OCI-LY7 (cell line): ENCODE data around the gene ERC1. TPM values are rescaled to one million over a fixed set of nuclear protein-coding genes. Genes with fewer than 3 reads are reported as not detected.

Experiments used
- BruUV-seq: library from RNA; stranded (reverse); fragments of 400-500 nt; replicated peaks from 2 replicates; lab custom pipeline; 2021; lab: Mats Ljungman, UMichigan
- CTCF ChIA-PET: fragments of 300-600 bp; sonication (Branson Sonifier 250); formaldehyde crosslinking; loops from one replicate; lab custom pipeline; 2022; ENCODE audit warnings: antibody characterized with exemption; ENCODE audit not compliant: unreplicated experiment; lab: Charles Lee
- POLR2A ChIA-PET: fragments of 300-600 bp; sonication (Branson Sonifier 250); formaldehyde crosslinking; loops from one replicate; lab custom pipeline; 2022; ENCODE audit warnings: antibody characterized with exemption; lab: Charles Lee
- DNase-seq: peaks from one replicate; pipeline ENCODE4 v3.0.0-alpha.2; 2015; ENCODE audit warnings: low spot score
- H2AFZ ChIP-seq: fragments of 200-600 bp; sonication (generic), shearing (Covaris generic); 2 replicates; pipeline ENCODE4 v1.6.1; 2014; ENCODE audit warnings: mild to moderate bottlenecking, antibody characterized with exemption, low read length, moderate library complexity
- H3K27ac ChIP-seq: fragments of 200-600 bp; sonication (generic); 2 replicates; pipeline ENCODE4 v1.5.1; 2014; ENCODE audit warnings: mixed run types, low read depth, mild to moderate bottlenecking, moderate library complexity, low read length, inconsistent platforms; ENCODE audit not compliant: poor library complexity, severe bottlenecking
- H3K36me3 ChIP-seq: fragments of 200-600 bp; sonication (generic); 2 replicates; pipeline ENCODE4 v1.6.1; 2014; ENCODE audit warnings: mild to moderate bottlenecking, antibody characterized with exemption, low read length, moderate library complexity, mixed read lengths; ENCODE audit not compliant: insufficient read depth
- H3K4me1 ChIP-seq: fragments of 200-600 bp; sonication (generic); 2 replicates; pipeline ENCODE4 v1.5.1; 2014; ENCODE audit warnings: mild to moderate bottlenecking, low read length; ENCODE audit not compliant: insufficient read depth, poor library complexity, severe bottlenecking
- H3K4me2 ChIP-seq: fragments of 200-600 bp; sonication (generic); 2 replicates; pipeline ENCODE4 v1.6.1; 2014; ENCODE audit warnings: mild to moderate bottlenecking, low read length
- H3K4me3 ChIP-seq: fragments of 200-600 bp; sonication (generic); 2 replicates; pipeline ENCODE4 v1.5.1; 2014; ENCODE audit warnings: mild to moderate bottlenecking, low read depth, low read length; ENCODE audit not compliant: poor library complexity, severe bottlenecking
- H3K79me2 ChIP-seq: fragments of 200-600 bp; sonication (generic); 2 replicates; pipeline ENCODE4 v1.6.1; 2016; ENCODE audit warnings: low read depth, mild to moderate bottlenecking, low read length, moderate library complexity, mixed read lengths; ENCODE audit not compliant: insufficient read depth
- H3K9me2 ChIP-seq: fragments of 200-600 bp; sonication (generic); 2 replicates; pipeline ENCODE4 v1.6.1; 2016; ENCODE audit warnings: mild to moderate bottlenecking, low read length, mixed read lengths; ENCODE audit not compliant: insufficient read depth
- H3K9me3 ChIP-seq: fragments of 200-600 bp; sonication (generic); 2 replicates; pipeline ENCODE4 v1.6.1; 2014; ENCODE audit warnings: mild to moderate bottlenecking, mixed run types, low read length, mixed read lengths
- H4K20me1 ChIP-seq: fragments of 200-600 bp; sonication (generic); 2 replicates; pipeline ENCODE4 v1.6.1; 2014; ENCODE audit warnings: mild to moderate bottlenecking, antibody characterized with exemption, low read length, moderate library complexity, mixed read lengths; ENCODE audit not compliant: insufficient read depth
- EZH2phosphoT487 ChIP-seq: fragments of 200-600 bp; sonication (generic); IDR thresholded peaks from 2 replicates; pipeline ENCODE4 v1.6.1; 2018; ENCODE audit warnings: low read depth, borderline replicate concordance, mild to moderate bottlenecking, mixed run types, antibody characterized with exemption, low read length, moderate library complexity, mixed read lengths
- intact Hi-C: fragments of 100-400 bp; cut with micrococcal nuclease; formaldehyde crosslinking; loops from one replicate; pipeline ENCODE4 v1.10.0; 2022; ENCODE audit not compliant: unreplicated experiment
- total RNA-seq, 2 experiments: library from RNA; depleted of rRNA in 1 of 2; stranded (reverse); fragments of >200 nt in 1 of 2; shearing (Covaris generic) in 1 of 2; gene quantifications; 2 replicates each; pipeline ENCODE4 v1.2.3, GENCODE V29; 2014 to 2022
- TF ChIP-seq, protein P1 (sequence below): fragments of 200-600 bp; sonication (generic); conservative IDR thresholded peaks from 2 replicates; pipeline ENCODE4 v1.5.1; 2014; ENCODE audit warnings: mild to moderate bottlenecking, antibody characterized with exemption, low read length, moderate library complexity, mixed read lengths

Gene ERC1
- total RNA-seq, 2 experiments from 2014 or later: 26.9 to 86.9 TPM

DNA sequence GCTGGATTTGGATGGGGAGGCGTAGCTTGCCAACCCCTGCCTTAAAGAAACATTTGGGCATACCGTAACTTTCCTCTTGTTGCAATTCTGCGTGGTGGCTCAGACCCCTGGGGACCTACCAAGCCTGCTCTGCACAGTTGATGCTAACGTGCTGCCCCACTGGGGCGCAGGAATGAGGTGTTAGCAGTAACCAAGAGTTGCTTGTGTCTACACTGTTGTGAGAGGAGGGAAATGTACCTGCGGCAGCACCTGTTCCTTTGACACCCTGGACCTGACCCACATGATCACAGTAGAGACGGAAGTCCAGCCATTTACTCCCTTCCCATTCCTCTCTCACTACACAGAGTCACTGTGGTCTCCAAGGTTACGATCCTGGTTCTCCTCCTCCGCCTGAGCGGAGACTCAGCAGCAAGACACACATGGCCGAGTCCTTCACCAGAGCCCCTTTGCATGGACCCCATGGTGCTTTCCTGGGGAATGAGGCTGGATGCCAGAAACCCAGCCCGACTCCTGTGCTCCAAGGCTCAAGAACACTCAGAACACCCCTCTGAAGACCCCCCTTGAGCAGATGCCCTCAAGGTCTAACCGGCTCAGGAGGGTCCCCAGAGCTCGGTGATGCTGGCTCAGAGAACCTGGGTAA, 518.5 kb downstream of the ERC1 start:
- intact Hi-C loops: no loop called here
- Histone ChIP-seq H3K4me1 (peaks cover 3% of the 10 kb centered on the region), H3K79me2 (no peaks in the 10 kb centered on the region), H3K4me2 (no peak overlapping the region), H3K9me2 (no peaks in the 10 kb centered on the region), H3K4me3 (no peak overlapping the region), H4K20me1 (no peaks in the 10 kb centered on the region), H2AFZ (no peak overlapping the region), H3K9me3 (no peaks in the 10 kb centered on the region), H3K36me3 (no peaks in the 10 kb centered on the region), H3K27ac (no peak overlapping the region)
- no peak for DNase-seq
- no TSS peak for BruUV-seq
- CTCF ChIA-PET: no interaction called here
- POLR2A ChIA-PET: interaction anchor here (0.5 to 0.6 kb wide), 3 partner anchors 195 to 527 kb away, joined by 3 to 6 read pairs (median 4); no protein-coding TSS in a partner anchor
- TF ChIP-seq EZH2phosphoT487: no peak
- TF ChIP-seq, protein P1, sequence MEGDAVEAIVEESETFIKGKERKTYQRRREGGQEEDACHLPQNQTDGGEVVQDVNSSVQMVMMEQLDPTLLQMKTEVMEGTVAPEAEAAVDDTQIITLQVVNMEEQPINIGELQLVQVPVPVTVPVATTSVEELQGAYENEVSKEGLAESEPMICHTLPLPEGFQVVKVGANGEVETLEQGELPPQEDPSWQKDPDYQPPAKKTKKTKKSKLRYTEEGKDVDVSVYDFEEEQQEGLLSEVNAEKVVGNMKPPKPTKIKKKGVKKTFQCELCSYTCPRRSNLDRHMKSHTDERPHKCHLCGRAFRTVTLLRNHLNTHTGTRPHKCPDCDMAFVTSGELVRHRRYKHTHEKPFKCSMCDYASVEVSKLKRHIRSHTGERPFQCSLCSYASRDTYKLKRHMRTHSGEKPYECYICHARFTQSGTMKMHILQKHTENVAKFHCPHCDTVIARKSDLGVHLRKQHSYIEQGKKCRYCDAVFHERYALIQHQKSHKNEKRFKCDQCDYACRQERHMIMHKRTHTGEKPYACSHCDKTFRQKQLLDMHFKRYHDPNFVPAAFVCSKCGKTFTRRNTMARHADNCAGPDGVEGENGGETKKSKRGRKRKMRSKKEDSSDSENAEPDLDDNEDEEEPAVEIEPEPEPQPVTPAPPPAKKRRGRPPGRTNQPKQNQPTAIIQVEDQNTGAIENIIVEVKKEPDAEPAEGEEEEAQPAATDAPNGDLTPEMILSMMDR: no peak

DNA sequence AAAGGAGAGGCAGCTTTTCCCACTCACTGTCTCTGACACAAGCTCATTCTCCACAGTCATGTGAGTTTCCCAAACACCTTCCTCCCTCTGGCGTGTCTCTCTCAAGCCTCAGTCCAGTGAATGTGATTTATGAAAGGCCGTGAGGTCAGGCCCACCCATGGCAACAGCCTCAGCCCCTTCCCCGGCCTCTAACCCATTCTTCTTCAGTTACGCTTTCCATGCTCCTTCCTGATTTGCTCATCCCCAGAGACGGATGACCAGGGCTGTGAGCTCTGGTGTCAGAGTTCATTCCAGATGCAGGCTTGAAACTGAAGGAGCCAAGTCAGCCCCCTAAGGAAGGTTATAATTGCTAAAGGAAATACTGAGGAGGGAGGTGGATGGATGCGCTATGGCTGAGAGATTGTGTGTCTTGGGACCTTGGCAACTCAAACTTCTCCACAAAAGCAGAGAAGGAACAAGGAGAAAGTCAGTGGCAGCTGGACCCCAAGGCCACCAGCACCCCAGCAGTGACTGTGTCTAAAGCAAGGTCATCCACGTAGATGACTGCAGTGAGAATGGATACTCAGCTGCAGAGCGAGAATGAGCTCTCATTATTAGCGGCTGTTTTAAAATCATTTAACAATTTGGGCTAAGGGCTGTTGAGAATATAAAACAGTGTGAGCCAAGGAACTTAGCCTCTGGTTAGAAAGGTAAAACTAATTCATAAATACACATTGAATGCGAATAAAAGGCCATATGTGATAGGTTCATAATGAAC, 519.2 kb downstream of the ERC1 start:
- POLR2A ChIA-PET: interaction anchor here (0.6 kb wide), 2 partner anchors 194 to 528 kb away, joined by 3 to 6 read pairs; no protein-coding TSS in a partner anchor
- no peaks in the 10 kb centered on the region for H3K4me1 ChIP-seq
- no TSS peak for BruUV-seq
- no peak overlapping the region for H3K27ac ChIP-seq
- CTCF ChIA-PET: no interaction called here
- no peak overlapping the region for H2AFZ ChIP-seq
- no peak for DNase-seq
- no peaks in the 10 kb centered on the region for H3K79me2 ChIP-seq
- H3K9me3 ChIP-seq: peaks cover 5% of the 10 kb centered on the region; the same call in 1 of the 2 replicates
- no peaks in the 10 kb centered on the region for H3K36me3 ChIP-seq
- H3K9me2 ChIP-seq: no peaks in the 10 kb centered on the region
- no peak overlapping the region for H3K4me2 ChIP-seq
- no peak overlapping the region for H3K4me3 ChIP-seq
- no peaks in the 10 kb centered on the region for H4K20me1 ChIP-seq
- TF ChIP-seq EZH2phosphoT487: no peak
- TF ChIP-seq, protein P1: no peak
- intact Hi-C loops: no loop called here

DNA sequence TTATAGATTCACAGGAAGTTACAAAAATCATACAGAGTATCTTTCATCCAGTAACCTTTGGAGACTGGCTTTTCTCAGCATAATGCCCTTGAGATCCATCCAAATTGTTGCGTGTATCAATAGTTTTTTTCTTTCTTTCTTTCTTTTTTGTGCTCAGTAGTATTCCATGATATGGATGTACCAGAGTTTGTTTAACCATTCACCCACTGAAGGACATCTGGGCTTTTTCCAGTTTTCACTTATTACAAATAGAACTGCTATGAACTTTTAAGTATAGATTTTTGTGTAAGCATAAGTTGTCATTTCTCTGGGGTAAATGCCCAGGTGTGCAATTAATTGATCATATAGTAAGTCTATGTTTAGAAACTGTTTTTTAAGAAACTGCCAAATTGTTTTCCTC, 524.0 kb downstream of the ERC1 start:
- BruUV-seq: no TSS peak
- Histone ChIP-seq H4K20me1 (no peaks in the 10 kb centered on the region), H3K4me1 (peaks cover 13% of the 10 kb centered on the region), H3K9me3 (peaks cover 11% of the 10 kb centered on the region; the same call in 1 of the 2 replicates), H3K4me2 (no peak overlapping the region), H3K79me2 (no peaks in the 10 kb centered on the region), H3K27ac (no peak overlapping the region), H2AFZ (no peak overlapping the region), H3K36me3 (no peaks in the 10 kb centered on the region), H3K9me2 (no peaks in the 10 kb centered on the region), H3K4me3 (no peak overlapping the region)
- CTCF ChIA-PET: no interaction called here
- no peak for DNase-seq
- TF ChIP-seq, protein P1: no peak
- no peak for TF ChIP-seq EZH2phosphoT487
- intact Hi-C loops: no loop called here
- POLR2A ChIA-PET: no interaction called here
